H1 (cell line): Measurements from ENCODE around the gene CTCF.

Source experiments
- ATF3 ChIP-seq: IDR thresholded peaks from 2 replicates; pipeline ENCODE4 v1.6.1; 2011; ENCODE audit warnings: low read depth, mild to moderate bottlenecking, low read length; ENCODE audit not compliant: insufficient read depth
- BRCA1 ChIP-seq: IDR thresholded peaks from 2 replicates; pipeline ENCODE4 v1.6.1; 2012; ENCODE audit warnings: low read depth, low read length, improper control_type of control experiment
- CTCF ChIP-seq, 3 experiments: IDR thresholded peaks; 1 replicate in 2 of 3; 2 replicates in 1 of 3; pipeline versions ENCODE4 v1.5.1 to v1.6.1; 2011; ENCODE audit warnings: low read length in 3 of 3, mild to moderate bottlenecking in 3 of 3, inconsistent platforms in 2 of 3, low read depth in 1 of 3, moderate library complexity in 1 of 3; ENCODE audit not compliant: insufficient read depth in 1 of 3; ENCODE audit errors: control extremely low read depth in 1 of 3
- EP300 ChIP-seq, 2 experiments: IDR thresholded peaks; 1 replicate in 1 of 2; 2 replicates in 1 of 2; pipeline ENCODE4 v1.6.1; 2011 to 2012; ENCODE audit warnings: low read depth in 2 of 2, low read length in 2 of 2, mild to moderate bottlenecking in 2 of 2, borderline replicate concordance in 1 of 2, inconsistent platforms in 1 of 2, moderate library complexity in 1 of 2
- EZH2 ChIP-seq: fragments of 200-600 bp; sonication (generic); IDR thresholded peaks from 2 replicates; pipeline ENCODE4 v1.7.1; 2012; ENCODE audit warnings: low read depth, mild to moderate bottlenecking, moderate library complexity, low read length, inconsistent platforms; ENCODE audit not compliant: severe bottlenecking
- MAX ChIP-seq: IDR thresholded peaks from 2 replicates; pipeline ENCODE4 v1.6.1; 2012; ENCODE audit warnings: inconsistent platforms
- POLR2A ChIP-seq, 2 experiments: IDR thresholded peaks; 1 replicate in 1 of 2; 2 replicates in 1 of 2; pipeline ENCODE4 v1.6.1; 2011; ENCODE audit warnings: low read depth in 2 of 2, low read length in 2 of 2, mild to moderate bottlenecking in 2 of 2; ENCODE audit errors: control extremely low read depth in 1 of 2
- SIN3A ChIP-seq, 2 experiments: IDR thresholded peaks in 1 of 2; conservative IDR thresholded peaks in 1 of 2; 2 replicates each; pipeline ENCODE4 v1.6.1; 2011 to 2012; ENCODE audit warnings: low read length in 2 of 2, improper control_type of control experiment in 1 of 2, low read depth in 1 of 2, mild to moderate bottlenecking in 1 of 2
- ZNF274 ChIP-seq: IDR thresholded peaks from 2 replicates; pipeline ENCODE4 v1.7.0; 2012; ENCODE audit warnings: low read length, borderline replicate concordance; ENCODE audit errors: extremely low read depth

GRCh38 chr16:67644038-67644437 is 81.7 kb downstream of the CTCF start:
- TF ChIP-seq EZH2 (no peak), BRCA1 (no peak), CTCF (IDR thresholded peaks at IDR 0.05; ENCODE audit: control extremely low read depth in 1 of 3, insufficient read depth in 1 of 3, low read depth in 1 of 3, low read length in 3 of 3) (no peak), SIN3A (conservative IDR thresholded peaks at IDR 0.05 in 1 of 2, IDR thresholded peaks at IDR 0.05 in 1 of 2; ENCODE audit: low read depth in 1 of 2, low read length in 2 of 2) (no peak), POLR2A (IDR thresholded peaks at IDR 0.05; ENCODE audit: control extremely low read depth in 1 of 2, low read depth in 2 of 2, low read length in 2 of 2) (no peak), MAX (no peak), EP300 (IDR thresholded peaks at IDR 0.05; ENCODE audit: borderline replicate concordance in 1 of 2, low read depth in 2 of 2, low read length in 2 of 2) (no peak), ATF3 (no peak), ZNF274 (no peak)
